Measurements from ENCODE around the gene ISL2.

ISL2 gene

DNA sequence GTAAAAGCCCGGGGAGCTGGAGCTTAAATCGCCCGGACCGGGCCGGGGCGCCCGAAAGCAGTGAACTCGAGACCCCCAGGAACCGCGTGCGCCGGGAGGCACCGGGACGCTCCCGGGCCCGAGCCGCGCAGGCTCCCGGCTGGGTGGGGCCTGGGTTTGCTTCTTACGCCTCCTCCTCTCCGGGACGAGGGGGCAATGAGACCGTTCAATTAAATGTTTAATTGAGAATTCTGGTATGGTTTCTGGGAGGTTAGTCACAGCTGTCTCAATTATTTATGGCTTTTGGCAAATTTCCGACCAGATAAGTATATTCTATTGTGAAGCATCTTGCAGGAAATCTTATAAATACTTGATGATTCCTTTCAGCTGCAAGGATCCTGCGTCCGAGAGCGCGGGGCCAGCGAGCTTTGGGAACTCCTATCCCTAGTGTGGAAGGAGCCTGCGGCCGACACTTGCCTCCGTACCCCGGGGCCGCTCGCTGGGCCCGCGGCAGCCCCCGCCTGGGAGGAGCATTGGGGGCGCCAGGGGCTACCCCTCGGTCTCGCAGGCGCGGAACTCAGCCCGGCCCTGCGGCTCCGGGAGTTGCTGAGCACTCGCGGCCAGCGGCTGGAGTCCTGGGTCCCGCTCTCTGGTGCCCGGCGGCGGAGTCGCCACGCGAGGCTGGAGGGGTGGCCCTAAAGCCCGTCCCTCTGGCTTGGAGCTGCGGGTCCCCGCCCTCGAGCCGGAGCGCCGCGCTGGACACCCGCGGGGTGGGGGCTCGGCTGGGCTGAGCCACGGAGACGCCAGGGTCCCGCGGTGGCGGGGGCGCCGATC, 10.3 kb downstream of the ISL2 start:
- no peak for TF ChIP-seq CTCF (IDR thresholded peaks at IDR 0.05)

- no peak for TF ChIP-seq CTCF (IDR thresholded peaks at IDR 0.05)
Measured at GRCh38 chr15:76347482-76348055, 11.0 kb downstream of the ISL2 start.

DNA sequence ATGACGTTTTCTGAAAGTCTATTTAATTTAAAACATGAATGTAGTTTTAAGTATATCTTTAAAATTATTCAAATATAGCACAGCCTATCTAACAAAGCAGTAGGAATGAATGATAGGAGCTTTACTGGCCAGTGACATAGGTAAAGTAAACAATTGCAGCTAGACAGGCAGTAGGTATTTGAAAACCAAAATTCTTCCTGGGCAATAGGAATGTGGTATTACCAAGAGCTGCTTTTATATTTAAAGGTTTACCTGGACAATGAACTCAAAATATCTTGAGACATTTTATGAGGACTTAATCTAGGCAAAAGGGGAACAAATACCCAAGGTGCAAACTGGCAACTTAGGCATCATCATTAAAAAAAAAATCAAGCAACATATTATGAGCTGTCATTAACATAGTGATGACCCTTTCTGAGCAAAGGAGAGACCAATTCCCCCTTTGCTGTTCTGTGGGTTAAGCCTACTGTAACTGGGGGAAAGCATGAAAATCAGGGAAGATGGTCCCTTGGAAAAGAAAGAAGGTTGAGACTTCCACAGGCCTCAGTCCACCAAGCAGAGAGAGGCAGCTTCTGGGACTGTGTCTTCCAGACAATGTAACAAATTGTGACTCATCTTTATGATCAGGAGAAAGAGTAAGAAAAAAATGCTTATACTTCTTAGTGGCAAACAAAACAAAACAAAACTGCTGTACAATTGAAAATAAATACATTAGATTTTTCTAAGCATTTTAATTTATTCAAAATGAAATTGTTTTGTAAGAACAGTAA, 12.9 kb downstream of the ISL2 start:
- no peak for TF ChIP-seq CTCF (IDR thresholded peaks at IDR 0.05)

- TF ChIP-seq CTCF (IDR thresholded peaks at IDR 0.05): no peak
Measured at GRCh38 chr15:76353023-76353577, 16.5 kb downstream of the ISL2 start.

- TF ChIP-seq CTCF (IDR thresholded peaks at IDR 0.05): no peak
Measured at GRCh38 chr15:76353903-76354302, 17.3 kb downstream of the ISL2 start.

DNA sequence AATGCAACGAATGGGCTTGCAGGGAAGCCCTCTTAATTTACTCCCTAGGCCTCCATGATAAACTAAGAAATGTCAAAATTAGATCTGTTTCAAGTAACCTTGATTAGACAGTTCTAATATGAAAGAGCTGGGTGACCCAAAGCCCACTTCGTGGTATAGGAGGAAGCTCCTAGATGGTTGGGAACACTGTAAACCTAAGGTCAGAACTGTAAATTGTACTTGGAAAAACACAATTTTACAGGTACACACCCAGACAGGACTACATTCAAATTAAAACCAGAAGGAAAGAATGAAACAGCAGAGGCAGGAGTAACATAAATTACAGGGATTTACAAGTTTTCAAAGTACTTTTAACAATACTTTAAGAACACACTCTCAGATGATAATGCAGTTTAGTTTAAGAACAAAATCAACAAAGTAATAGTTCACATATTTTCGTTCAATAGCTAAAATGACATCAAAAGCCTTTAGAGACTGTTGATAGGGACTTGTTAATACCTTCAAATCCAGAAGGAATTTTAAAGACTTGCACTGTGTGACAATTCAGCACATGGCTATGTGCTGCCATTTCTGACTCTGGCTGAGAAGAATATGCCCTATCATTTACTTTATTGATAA, 18.4 kb downstream of the ISL2 start:
- no peak for TF ChIP-seq CTCF (IDR thresholded peaks at IDR 0.05)

DNA sequence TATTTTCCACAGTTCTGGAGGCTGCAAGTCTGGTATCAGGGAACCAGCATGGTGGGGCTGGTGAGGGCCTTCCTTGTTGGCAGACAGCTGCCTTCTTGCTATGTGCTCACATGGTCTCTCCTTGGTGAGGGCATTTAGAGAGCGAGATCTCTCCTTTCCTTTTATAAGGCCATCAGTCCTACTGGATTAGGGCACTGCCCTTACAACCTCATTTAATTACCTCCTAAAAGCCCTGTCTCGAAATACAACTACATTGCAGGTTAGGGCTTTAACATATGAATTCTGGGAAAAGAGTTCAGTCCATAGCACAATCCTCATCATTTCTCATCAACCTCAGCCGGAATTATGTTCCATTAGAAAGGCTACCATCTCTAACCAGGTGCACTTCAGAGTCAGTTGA, 21.9 kb downstream of the ISL2 start:
- no peak for TF ChIP-seq CTCF (IDR thresholded peaks at IDR 0.05)

All from LNCAP (cell line).